ENCODE data around the gene TRPM2.

DNA sequence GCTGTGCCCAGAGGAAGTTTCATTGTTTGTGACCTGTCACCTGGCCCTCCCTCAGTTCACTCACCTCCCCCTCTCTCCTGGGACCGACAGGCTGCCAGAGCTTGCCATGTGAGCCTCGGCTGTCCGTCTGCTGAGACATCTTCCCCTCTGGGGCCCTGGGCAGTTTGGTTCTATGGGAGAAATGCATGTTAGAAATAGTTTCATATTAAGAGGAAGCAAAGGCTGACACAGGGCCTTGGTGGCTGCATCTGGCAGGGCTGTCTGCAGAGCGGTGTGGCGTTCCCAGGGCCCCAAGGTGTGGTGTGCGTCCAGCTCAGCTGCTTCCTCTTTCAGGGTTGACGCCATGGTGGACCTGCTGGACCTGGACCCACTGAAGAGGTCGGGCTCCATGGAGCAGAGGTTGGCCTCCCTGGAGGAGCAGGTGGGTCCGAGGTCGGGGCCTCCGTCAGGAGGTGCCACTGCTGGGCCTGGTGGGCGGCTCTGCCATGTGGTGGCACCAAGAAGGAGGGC is 69.9 kb downstream of the TRPM2 start:
- TF ChIP-seq, protein P1, sequence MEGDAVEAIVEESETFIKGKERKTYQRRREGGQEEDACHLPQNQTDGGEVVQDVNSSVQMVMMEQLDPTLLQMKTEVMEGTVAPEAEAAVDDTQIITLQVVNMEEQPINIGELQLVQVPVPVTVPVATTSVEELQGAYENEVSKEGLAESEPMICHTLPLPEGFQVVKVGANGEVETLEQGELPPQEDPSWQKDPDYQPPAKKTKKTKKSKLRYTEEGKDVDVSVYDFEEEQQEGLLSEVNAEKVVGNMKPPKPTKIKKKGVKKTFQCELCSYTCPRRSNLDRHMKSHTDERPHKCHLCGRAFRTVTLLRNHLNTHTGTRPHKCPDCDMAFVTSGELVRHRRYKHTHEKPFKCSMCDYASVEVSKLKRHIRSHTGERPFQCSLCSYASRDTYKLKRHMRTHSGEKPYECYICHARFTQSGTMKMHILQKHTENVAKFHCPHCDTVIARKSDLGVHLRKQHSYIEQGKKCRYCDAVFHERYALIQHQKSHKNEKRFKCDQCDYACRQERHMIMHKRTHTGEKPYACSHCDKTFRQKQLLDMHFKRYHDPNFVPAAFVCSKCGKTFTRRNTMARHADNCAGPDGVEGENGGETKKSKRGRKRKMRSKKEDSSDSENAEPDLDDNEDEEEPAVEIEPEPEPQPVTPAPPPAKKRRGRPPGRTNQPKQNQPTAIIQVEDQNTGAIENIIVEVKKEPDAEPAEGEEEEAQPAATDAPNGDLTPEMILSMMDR (IDR thresholded peaks at IDR 0.05): no peak
- no peak for TF ChIP-seq POLR2A (IDR thresholded peaks at IDR 0.05)
